Vagina (tissue), 2 donors: ENCODE results near the gene MROH7.

Source experiments
- CTCF ChIP-seq, 3 experiments: fragments of 450-650 bp in 2 of 3; fragments of 200-600 bp in 1 of 3; sonication (generic) in 1 of 3; IDR thresholded peaks; one replicate each; pipeline ENCODE4 v1.5.1; 2017 to 2019; ENCODE audit warnings: antibody characterized with exemption in 3 of 3, mild to moderate bottlenecking in 2 of 3, moderate library complexity in 2 of 3
- POLR2A ChIP-seq, 2 donors: fragments of 450-650 bp; IDR thresholded peaks; one replicate each; pipeline ENCODE4 v1.6.1; 2017; ENCODE audit warnings: antibody characterized with exemption in 2 of 2, mild to moderate bottlenecking in 2 of 2, moderate library complexity in 2 of 2

GRCh38 chr1:54649921-54650320 lies 8.3 kb downstream of the MROH7 start:
- TF ChIP-seq CTCF (IDR thresholded peaks at IDR 0.05): no peak
- TF ChIP-seq POLR2A (IDR thresholded peaks at IDR 0.05): no peak
